GM21786 (cell line): ENCODE measurements around the gene SERPINA5.

Experiments
- ATAC-seq: cut with Tn5 transposase; IDR thresholded peaks from one replicate; pipeline ENCODE4 v1.9.1; 2021; ENCODE audit not compliant: unreplicated experiment

The SERPINA5 gene

DNA sequence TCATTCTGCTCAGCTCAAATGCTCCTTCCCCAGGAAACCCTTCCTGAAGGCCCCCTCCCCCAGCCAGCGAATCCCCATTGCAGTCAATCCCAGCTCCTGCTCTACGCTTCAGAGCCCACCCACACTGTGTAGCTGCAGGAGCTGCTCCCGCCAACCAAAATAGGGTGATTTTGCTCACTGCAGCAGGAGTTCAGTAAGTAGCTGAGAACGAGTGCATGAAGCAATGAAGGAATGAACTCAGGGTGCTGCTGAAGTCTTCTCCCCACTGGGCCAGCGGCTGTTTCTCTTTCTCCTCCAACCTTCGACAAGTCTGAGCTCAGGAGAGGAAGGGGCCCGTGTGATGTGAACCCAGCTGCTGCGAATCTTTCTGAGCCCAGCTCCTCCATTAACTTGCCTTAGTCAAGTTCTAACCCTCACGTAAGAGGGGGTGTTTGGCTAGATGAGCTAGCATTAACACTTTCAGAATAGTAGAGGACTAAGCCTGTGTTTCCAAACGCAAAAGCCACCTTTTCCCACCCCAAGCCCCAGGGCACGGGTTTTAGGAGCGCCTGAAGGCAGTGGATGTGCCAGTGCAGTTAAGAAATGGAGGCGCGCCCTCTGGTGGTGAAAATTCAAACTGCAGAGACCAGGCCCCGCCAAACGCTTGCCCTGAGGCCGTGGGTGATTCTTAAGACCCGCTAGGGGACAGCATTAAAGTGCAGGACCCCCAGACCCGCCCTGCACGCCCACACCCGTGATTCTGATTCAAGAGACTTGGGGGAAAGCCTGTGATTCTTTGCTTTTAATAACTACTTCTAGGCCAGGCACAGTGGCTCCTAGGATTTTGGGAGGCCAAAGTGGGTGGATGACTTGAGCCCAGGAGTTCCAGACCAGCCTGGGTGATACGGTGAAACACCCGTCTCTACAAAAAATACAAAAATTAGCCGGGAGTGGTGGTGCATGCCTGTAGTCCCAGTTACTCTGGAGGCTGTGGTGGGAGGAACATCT is 31.9 kb upstream of the SERPINA5 start:
- ATAC-seq = peak; percentile 61

DNA sequence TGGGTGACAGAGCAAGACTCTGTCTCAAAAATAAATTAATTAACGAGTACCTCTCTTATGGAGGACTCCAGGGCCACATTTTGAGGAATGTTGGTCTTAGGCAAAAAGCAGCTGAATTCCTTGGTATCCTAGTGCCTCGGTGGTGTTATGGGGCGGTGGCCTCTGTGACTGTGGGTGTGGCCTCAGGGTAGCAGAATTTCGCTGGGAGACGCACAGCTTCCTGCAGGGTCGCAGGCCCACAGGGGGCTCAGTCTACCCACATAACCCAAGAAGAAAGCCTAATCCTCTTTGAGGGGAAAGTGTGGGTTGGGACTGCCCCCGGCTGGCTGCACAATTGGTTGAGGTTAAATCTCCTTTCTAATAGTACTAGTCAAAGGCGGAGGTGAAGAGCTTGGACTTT is 31.2 kb upstream of the SERPINA5 start:
- no peak for ATAC-seq

DNA sequence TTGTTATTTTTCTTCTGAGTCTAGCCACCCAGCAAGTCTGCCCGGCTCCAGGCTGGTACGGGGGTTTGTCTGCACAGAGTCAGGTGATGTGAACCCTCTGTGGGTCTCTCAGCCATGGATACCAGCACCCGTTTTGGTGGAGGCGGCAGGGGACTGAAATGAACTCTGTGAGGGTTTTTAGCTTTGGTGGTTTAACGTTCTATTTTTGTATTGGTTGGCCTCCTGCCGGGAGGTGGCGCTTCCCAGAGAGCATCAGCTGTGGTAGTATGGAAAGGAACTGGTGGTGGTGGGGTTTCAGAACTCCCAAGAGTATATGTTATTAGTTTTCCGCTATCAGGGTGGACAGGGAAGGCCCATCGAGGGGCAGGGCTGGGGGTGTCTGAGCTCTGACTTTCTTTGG is 25.2 kb upstream of the SERPINA5 start:
- ATAC-seq = no peak

DNA sequence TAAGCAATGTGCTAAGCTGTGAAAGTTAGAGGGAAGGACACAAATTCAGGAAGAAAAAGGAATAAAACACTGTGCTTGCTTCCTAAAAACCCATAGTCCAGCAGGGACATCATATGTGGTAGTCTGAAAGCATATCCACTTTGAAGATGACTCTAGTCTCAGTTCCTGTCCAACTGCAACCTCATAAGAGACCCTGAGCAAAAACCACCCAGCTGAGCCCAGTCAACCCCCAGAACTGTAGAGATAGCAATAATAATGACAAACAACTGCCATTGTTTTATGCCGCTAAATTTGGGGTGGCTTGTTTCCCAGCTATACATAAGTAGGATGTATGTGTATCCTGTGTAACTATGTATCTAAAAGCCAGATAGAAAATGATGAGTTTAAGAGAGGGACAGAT is 23.9 kb upstream of the SERPINA5 start:
- ATAC-seq = no peak

DNA sequence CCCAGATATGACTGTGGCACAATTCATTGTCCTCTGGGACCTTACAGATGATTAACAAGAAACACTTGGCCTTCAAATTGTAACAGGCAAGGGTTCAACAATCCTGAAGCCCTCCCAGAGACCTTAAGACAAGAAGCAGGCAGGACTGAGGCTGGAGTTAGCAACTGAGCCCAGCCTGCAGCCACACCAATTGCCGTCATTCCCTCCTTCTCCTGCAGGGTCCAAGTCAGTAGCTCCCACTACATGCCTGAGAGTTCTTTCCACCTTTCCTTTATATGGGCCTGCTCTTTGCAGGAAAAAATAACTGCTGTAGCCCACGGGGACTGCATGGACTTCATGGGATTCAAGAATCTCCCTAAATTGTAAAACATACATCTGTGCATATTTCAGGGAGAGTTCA is 22.4 kb upstream of the SERPINA5 start:
- ATAC-seq = no peak

DNA sequence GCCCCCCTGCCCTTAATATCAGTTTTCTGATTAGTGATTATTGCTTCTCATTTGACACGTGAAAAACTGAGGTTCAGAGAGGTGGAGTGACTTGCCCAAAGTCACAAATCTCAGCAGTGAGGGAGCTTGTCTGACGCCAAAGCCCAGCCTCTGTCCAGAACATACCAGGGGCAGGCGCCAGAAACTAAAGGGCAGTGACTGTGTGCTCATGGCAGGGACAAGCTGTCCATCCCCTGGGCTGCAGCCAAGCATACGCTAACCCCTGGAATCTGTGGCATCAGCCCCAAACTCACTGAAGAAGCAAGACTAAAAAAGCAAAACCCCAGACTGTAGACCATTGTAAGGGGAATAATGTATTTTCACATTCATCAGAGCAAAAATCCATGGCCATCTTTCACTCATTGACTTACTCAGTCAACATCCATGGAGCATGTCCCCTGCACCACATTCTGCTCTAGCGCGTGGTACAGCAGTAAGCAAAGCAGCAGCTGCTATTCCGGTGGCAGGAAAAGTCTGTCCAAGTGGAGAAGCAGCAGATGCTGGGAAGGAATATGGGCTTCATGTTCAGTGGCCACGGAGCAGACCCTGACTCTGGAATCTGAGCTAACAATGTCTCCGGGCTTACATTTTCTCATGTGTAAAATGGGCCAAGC is 21.5 kb upstream of the SERPINA5 start:
- no peak for ATAC-seq

DNA sequence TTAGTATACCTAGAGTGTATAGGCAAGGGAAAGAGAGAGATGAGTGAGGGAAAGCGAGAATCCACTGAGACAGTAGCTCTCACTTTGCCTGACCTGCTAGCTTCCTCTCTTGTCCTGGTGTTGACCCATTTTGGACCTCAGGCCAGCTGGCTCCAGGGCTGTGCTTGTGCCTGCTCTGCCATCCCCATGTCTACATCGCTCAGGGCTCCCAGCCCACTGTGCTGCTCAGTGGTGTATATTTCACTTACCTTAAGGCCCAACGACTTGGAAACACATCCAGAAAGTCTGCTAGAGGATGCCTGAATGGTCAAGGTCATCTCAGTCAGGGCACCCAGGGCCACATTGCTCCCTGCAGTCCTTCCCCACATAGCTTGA is 20.9 kb upstream of the SERPINA5 start:
- no peak for ATAC-seq

DNA sequence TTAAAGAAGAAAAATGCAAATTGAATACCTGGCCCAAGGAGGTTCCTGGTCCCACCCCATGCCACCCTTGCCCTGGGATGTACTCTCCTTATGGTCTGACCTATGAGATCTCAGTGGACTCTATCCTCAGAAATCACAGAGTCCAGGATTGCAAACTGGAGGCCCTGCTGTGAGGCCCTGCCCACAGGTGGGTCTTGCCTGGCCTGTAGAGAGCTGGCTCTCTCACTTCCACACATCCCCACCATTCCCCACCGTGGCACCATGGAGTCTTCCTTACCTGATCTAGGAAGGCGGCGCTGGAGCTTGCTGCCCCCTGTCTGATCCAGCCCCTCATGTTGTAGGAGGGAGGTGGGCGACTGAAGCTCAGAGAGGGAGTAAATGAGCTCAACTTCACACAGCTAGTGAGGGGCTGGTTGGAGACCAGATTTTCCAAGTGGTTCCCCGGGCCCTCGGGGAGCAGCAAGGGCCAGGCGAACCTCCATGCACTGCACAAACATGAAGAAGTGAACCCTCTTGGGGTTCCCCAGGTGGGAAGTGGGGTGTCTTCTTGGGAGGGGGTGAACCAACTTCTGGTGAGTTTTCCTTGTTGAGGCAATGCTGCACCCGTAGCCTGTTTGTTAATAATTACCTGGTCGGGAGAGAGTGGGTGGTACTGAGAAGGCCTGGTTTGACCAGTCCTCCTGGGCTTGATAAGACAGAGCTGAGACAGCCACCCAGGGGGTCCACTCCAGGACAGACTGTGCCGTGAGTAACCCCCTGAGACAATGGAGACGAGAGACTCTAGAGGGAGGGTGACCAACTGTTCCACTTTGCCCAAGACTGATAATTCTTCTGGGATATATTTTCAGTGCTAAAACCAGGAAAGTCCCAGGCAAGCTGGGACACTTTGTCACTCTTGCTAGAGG is 20.2 kb upstream of the SERPINA5 start, which contains the start of gene SERPINA4:
Gene SERPINA4 (plus strand): TSS at position 692 of the 905 bp plus-strand sequence. CDS start 2,041 bp downstream, outside the sequence.
- no peak for ATAC-seq

DNA sequence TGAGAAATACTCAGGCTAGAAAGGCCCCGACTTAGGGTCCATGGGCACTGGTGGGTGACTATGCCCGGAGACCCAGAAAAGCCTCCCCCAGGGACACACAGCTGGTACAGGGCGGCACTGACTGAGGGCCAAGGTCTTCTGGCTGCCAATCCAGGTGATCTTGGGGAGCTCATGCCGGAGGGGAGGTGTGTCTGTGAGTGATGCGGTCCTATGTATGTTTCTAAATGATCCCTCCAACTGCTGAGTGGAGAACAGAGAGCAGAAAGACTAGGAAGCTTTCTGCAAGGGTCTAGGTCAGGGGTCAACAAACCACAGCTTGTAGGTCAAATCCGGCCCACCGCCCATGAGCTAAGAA is 19.6 kb upstream of the SERPINA5 start:
- no peak for ATAC-seq

DNA sequence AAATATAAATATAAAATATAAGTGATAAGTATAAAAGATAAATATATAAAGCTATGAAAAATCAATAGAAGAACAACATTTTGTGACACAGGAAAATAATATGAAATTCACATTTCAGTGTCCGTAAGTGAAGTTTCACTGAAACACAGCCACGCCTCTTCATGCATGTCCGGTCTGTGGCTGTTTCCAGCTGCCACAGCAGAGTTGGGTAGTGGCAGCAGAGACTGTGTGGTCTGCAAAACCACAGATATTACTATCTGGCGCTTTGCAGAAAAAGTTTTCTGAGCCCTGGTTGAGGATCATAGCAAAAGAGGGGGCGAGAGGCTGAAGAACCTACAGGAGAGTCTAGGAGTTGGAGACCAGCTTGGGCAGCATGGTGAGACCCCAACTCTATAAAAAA is 19.2 kb upstream of the SERPINA5 start:
- ATAC-seq = no peak

DNA sequence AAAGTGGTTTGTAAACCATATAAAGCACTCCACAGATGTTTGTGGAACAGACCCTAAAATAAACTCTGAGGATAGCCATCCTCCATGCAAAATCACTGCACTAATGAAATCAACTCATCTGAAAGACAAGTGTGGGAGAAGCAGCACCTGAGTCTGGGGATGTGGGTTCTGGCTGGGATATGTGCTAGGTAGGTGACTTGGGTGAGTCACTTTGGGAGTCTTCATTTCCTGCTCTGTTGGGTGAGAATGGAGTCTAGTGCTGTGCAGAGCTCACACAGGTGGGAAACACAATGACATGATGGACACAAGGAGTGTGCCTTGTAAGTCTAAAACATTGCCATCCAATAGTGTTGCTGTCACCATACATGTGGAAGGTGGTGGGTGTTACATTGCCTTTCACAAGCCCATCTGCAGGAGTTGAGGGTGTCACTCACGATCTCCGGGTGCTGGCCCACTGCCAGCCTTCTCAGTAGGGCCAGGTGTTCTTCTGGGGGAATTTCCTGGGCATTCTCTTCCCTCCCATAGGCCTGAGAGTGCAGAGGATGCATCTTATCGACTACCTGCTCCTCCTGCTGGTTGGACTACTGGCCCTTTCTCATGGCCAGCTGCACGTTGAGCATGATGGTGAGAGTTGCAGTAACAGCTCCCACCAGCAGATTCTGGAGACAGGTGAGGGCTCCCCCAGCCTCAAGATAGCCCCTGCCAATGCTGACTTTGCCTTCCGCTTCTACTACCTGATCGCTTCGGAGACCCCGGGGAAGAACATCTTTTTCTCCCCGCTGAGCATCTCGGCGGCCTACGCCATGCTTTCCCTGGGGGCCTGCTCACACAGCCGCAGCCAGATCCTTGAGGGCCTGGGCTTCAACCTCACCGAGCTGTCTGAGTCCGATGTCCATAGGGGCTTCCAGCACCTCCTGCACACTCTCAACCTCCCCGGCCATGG is 18.0 kb upstream of the SERPINA5 start:
- no peak for ATAC-seq

DNA sequence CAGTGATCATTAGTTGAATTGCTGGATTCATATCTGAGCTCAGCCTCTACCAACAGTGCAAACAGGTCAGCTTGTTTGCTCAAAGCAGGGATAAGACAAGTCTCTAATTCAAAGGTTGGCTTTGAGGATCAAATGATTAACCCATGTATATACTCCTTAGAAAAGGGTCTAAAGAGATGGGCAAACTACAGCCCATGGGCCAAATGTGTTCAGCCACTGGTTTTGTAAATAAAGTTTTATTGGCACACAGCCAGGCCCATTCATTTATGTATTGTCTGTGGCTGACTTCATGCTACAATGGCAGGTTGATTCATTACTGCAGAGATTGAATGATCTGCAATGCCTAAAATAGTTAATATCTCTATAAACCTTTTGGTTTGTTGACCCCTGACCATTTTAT is 16.8 kb upstream of the SERPINA5 start:
- ATAC-seq = no peak

DNA sequence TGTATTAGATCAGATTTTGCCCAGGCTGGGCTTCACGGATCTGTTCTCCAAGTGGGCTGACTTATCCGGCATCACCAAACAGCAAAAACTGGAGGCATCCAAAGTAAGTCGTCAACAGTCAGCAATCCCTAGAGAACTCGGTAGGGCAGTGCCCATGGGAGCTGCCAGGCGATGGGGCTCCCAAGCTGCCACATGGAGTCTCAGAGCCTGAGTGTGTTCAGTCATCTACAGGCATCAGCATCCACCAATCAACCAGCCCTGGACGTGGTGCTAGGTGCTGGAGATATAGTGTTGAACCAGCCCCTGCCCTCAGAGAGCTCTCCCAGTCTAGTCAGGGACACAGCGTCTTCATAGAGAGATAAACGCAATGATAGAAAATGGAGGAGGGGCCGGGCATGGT is 13.0 kb upstream of the SERPINA5 start:
- ATAC-seq = no peak

DNA sequence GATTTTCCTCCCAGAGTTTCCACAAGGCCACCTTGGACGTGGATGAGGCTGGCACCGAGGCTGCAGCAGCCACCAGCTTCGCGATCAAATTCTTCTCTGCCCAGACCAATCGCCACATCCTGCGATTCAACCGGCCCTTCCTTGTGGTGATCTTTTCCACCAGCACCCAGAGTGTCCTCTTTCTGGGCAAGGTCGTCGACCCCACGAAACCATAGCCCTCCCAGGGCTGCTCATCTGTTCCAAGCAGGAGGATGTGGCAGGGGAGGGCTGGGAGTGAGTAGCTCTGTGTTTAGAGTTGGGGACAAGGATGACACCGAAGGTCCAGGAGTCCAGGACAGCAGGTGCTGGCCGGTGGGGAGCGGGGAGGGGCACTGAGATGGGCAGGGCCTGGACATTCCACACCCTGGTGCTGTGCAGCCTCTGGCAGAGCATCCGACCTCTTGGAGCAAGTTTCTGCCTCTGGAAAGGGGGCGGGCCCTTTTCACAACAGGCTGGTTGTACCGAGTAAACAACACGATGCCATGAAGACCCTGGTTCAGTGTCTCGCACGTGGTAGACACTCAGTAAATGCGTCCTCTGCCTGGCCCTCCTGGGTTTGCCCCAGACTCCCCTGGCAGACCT is 11.7 kb upstream of the SERPINA5 start:
- no peak for ATAC-seq

DNA sequence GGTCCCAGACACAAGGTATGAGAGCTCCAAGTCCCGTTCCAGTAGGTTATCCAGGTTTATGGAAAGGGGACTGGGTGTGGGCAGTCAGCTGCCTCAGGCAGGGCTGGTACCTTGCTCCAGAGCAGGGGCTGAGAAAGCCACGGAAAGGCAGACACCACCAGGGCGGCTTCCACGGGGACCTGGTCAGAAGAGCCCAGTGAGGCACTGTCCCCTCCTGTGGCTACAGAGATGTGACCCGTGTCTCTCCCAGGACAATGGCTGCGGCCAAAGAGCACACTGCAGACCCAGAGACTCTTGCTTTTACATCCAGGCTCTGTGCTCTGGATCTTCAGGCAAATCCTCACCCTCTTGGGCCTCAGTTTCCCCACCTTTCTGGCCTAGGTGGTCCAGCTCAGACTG is 11.2 kb upstream of the SERPINA5 start:
- ATAC-seq = no peak

DNA sequence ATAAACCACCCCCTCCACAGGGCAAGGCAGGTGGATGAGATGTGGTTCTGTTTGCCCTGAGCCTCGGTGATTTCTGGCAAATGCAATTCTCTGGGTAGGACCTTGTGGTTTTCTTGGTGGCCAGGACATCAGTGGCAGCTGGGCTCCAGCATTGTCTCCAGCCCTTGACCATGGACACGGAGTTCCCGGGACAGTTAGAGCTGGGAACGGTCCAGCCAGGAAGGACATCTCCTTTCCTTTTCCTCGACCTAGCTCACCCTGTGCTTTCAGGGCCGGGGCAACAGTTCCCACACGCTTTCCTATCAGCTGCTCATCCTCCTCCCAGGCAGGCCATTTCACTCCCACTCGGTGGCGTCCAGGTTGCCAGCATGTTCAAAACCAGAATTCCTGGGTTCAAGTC is 10.8 kb upstream of the SERPINA5 start:
- ATAC-seq = no peak

DNA sequence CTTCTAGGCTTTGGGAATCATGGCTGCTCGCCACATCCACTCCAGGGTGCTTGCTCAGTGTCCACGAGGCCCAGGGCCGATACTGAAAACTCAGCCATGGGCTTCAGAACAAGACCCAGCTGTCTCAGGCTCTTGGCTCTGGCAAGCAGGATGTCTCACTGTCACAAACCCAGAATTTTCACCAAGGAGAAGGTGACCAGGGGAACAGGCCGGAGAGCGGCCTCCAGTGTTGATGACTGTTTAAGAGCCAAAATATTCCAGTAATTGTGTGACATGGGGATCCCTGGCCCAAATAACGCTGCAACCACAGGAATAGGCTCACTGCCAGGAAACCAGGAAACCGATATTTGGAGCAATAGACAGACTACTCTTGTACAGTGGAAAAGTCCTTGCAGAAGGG is 9.8 kb upstream of the SERPINA5 start:
- no peak for ATAC-seq

DNA sequence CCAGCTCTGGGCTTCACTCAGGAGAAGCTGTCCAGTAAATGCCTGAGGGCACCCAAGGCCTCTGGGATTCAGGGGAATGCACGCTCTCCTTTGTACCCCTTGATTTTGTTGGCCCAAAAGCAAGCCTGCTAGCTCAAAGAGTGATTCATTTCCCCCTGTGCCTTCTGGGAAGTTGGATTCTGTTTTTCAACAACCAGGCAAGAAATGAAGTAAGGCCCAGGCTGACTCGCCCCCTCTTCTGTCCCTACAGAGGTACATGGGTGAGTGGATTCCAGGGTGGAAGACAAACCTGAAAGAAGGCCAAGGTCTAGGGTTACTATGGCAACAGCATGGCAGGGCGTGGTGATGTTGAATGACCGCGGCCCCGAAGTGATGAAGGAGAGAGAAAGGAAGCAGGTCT is 9.3 kb upstream of the SERPINA5 start:
- no peak for ATAC-seq

DNA sequence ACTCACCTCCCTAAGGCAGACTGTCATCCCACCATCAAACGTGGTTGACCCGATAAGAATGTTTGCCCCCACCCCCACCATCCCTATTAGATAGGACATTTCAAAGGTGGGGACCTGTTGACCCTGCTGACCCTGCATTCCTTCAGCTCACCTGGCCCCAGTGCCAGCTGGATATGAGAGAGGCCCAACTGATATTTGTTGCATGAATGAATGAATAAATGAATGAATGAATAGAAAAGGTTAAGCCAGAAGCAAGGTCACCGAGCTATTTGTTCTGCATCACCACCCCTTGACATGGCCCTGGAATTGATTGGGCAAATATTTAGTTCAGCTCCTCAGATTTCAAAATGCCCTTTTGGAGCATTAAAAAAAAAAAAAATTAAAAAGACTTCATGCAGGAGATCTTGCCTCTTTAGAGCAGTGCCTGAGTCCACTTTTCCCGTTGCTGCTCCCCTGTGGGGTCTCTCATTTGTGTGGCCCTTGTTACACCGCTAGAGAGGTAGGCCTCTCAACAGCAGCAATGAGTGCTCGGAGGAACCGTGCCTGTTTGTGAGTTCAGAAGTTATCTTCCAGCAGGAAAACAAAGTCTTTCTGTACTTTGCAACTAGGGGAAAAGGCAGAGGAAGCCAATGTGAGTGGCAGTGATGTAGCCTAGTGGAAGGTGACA is 8.5 kb upstream of the SERPINA5 start:
- ATAC-seq = no peak
